GM12878 (cell line): ENCODE results near the gene SELENOW. TPM values are rescaled to one million over a fixed set of nuclear protein-coding genes. Genes with fewer than 3 reads are reported as not detected.

Experiments used
- ATAC-seq: fragments of 200-7000 bp; cut with Tn5 transposase; 3 replicates; pipeline ENCODE4 v1.9.1; 2020; ENCODE audit warnings: mild to moderate bottlenecking, moderate library complexity
- BruUV-seq: library from RNA; stranded (reverse); fragments of 400-500 nt; replicated peaks from 2 replicates; lab custom pipeline; 2021; lab: Mats Ljungman, UMichigan
- CTCF ChIA-PET: fragments of 300-600 bp; sonication (Branson Sonifier 250); formaldehyde crosslinking; extraction: SDS; loops from one replicate; lab custom pipeline; 2021; ENCODE audit warnings: inconsistent platforms; lab: Yijun Ruan, JAX
- POLR2A ChIA-PET: fragments of 350-600 bp; formaldehyde crosslinking; extraction: SDS; loops from one replicate; lab custom pipeline; 2021; ENCODE audit warnings: inconsistent platforms; lab: Charles Lee
- RAD21 ChIA-PET: fragments of 300-600 bp; sonication (Branson Sonifier 250); formaldehyde crosslinking; loops from one replicate; lab custom pipeline; 2023; ENCODE audit warnings: antibody characterized with exemption; ENCODE audit not compliant: unreplicated experiment; lab: Charles Lee
- SMC1A ChIA-PET: fragments of 300-600 bp; sonication (Branson Sonifier 250); formaldehyde crosslinking; loops from one replicate; lab custom pipeline; 2023; ENCODE audit not compliant: unreplicated experiment, uncharacterized antibody; lab: Charles Lee
- DNase-seq: peaks from one replicate; pipeline ENCODE4 v3.0.0-alpha.2; 2011; ENCODE audit warnings: low read depth, low spot score
- FAIRE-seq: peaks from 3 replicates; lab custom pipeline; 2011; peaks lifted over from hg19 to GRCh38; lab: Jason Lieb, UNC
- H2AFZ ChIP-seq: 2 replicates; pipeline ENCODE4 v1.6.0; 2011; ENCODE audit warnings: low read depth, low read length, control low read depth; ENCODE audit not compliant: control insufficient read depth
- H3K27ac ChIP-seq: 2 replicates; pipeline ENCODE4 v1.5.1; 2011; ENCODE audit warnings: control low read depth; ENCODE audit not compliant: control insufficient read depth, insufficient read depth
- H3K27me3 ChIP-seq, 2 experiments: replicated peaks in 1 of 2; 2 replicates each; pipeline versions ENCODE4 v1.6.0 to v1.6.1; 2011; ENCODE audit warnings: low read length in 1 of 2; ENCODE audit not compliant: control insufficient read depth in 2 of 2, insufficient read depth in 2 of 2
- H3K36me3 ChIP-seq, 2 experiments: 2 replicates each; pipeline ENCODE4 v1.5.1; 2011; ENCODE audit warnings: low read length in 1 of 2; ENCODE audit not compliant: control insufficient read depth in 2 of 2, insufficient read depth in 2 of 2
- H3K4me1 ChIP-seq: 2 replicates; pipeline ENCODE4 v1.6.1; 2011; ENCODE audit warnings: mild to moderate bottlenecking, low read length, moderate library complexity, mixed read lengths; ENCODE audit not compliant: control insufficient read depth, insufficient read depth
- H3K4me2 ChIP-seq: 2 replicates; pipeline ENCODE4 v1.6.0; 2011; ENCODE audit warnings: control low read depth; ENCODE audit not compliant: control insufficient read depth, insufficient read depth
- H3K4me3 ChIP-seq: fragments of 200-600 bp; sonication (generic); 2 replicates; pipeline ENCODE4 v1.5.1; 2016
- H3K79me2 ChIP-seq: 2 replicates; pipeline ENCODE4 v1.6.0; 2011; ENCODE audit warnings: low read length; ENCODE audit not compliant: control insufficient read depth, insufficient read depth
- H3K9ac ChIP-seq: 2 replicates; pipeline ENCODE4 v1.8.0; 2011; ENCODE audit warnings: low read length, control low read depth, mixed read lengths; ENCODE audit not compliant: control insufficient read depth, insufficient read depth
- H3K9me3 ChIP-seq: replicated peaks from 3 replicates; pipeline ENCODE4 v1.5.1; 2011; ENCODE audit warnings: mild to moderate bottlenecking, low read length; ENCODE audit not compliant: control insufficient read depth, insufficient read depth
- H4K20me1 ChIP-seq: 2 replicates; pipeline ENCODE4 v1.6.0; 2011; ENCODE audit not compliant: control insufficient read depth, insufficient read depth
- BCL11A ChIP-seq: IDR thresholded peaks from 2 replicates; pipeline ENCODE4 v1.6.1; 2011; ENCODE audit warnings: low read depth, low read length
- BCL3 ChIP-seq: IDR thresholded peaks from 2 replicates; pipeline ENCODE4 v1.6.1; 2011; ENCODE audit warnings: borderline replicate concordance, low read depth, mild to moderate bottlenecking, moderate library complexity, low read length; ENCODE audit not compliant: insufficient read depth, poor library complexity, severe bottlenecking
- CBFB ChIP-seq: IDR thresholded peaks from 2 replicates; pipeline ENCODE4 v1.6.1; 2016; ENCODE audit warnings: antibody characterized with exemption, low read depth
- CBX5 ChIP-seq: sonication (generic); IDR thresholded peaks from 2 replicates; pipeline ENCODE4 v1.6.1; 2016; ENCODE audit warnings: low read depth, moderate library complexity, mild to moderate bottlenecking, inconsistent platforms
- EED ChIP-seq: sonication (generic); IDR thresholded peaks from 2 replicates; pipeline ENCODE4 v1.6.1; 2016; ENCODE audit warnings: antibody characterized with exemption, low read depth
- ELK1 ChIP-seq: IDR thresholded peaks from 2 replicates; pipeline ENCODE4 v1.6.1; 2012; ENCODE audit warnings: low read depth, low read length, improper control_type of control experiment
- FOXM1 ChIP-seq: IDR thresholded peaks from 2 replicates; pipeline ENCODE4 v1.6.1; 2012; ENCODE audit warnings: low read depth, mild to moderate bottlenecking, inconsistent platforms, low read length, moderate library complexity
- JUND ChIP-seq: IDR thresholded peaks from 2 replicates; pipeline ENCODE4 v1.6.1; 2012; ENCODE audit warnings: low read depth, mild to moderate bottlenecking, low read length, improper control_type of control experiment, moderate library complexity
- NR2C2 ChIP-seq: IDR thresholded peaks from 2 replicates; pipeline ENCODE4 v1.6.1; 2011; ENCODE audit warnings: borderline replicate concordance, low read depth; ENCODE audit not compliant: control insufficient read depth, insufficient read length
- RBBP5 ChIP-seq: fragments of 200-600 bp; sonication (generic); conservative IDR thresholded peaks from 2 replicates; pipeline ENCODE4 v1.6.1; 2016
- RUNX3 ChIP-seq: IDR thresholded peaks from 2 replicates; pipeline ENCODE4 v1.6.1; 2012; ENCODE audit warnings: low read length, inconsistent platforms
- SIN3A ChIP-seq: IDR thresholded peaks from 2 replicates; pipeline ENCODE4 v1.6.1; 2012; ENCODE audit warnings: low read depth, low read length, improper control_type of control experiment
- SKIL ChIP-seq: fragments of 450-650 bp; IDR thresholded peaks from 2 replicates; pipeline ENCODE4 v1.6.1; 2017; ENCODE audit warnings: mild to moderate bottlenecking, low read depth, inconsistent platforms; ENCODE audit not compliant: poor library complexity, severe bottlenecking
- SMARCA5 ChIP-seq: fragments of 450-650 bp; IDR thresholded peaks from 2 replicates; pipeline ENCODE4 v1.6.1; 2017; ENCODE audit warnings: mild to moderate bottlenecking
- SUZ12 ChIP-seq: fragments of 200-600 bp; sonication (generic); IDR thresholded peaks from one replicate; pipeline ENCODE4 v1.6.1; 2018; ENCODE audit warnings: antibody characterized with exemption, mild to moderate bottlenecking; ENCODE audit not compliant: unreplicated experiment
- WGBS: methylation state at CpG from one replicate; pipeline ENCODE4 v1.1.6; 2016; ENCODE audit warnings: low lambda C conversion rate; ENCODE audit not compliant: insufficient replicate concordance, insufficient coverage; ENCODE audit errors: missing lambda C conversion rate; 5-methylcytosine and 5-hydroxymethylcytosine counted together
- in situ Hi-C: fragments of 300-500 bp; cut with MboI; formaldehyde crosslinking; loops from 9 replicates; pipeline ENCODE4 v1.14.3; 2018; ENCODE audit warnings: mixed read lengths
- intact Hi-C: fragments of 100-400 bp; cut with micrococcal nuclease; formaldehyde crosslinking; loops from one replicate; pipeline ENCODE4 v1.14.2; 2022; ENCODE audit not compliant: unreplicated experiment
- polyA plus RNA-seq, 11 experiments: library from polyadenylated mRNA; depleted of rRNA in 4 of 11; unstranded in 6 of 11; stranded (reverse) in 5 of 11; fragments of >200 nt; fragmentation: Nextera tagmentation in 4 of 11; fragmentation: Illumina TruSeq in 1 of 11; extraction: Ambion mirVana in 4 of 11; extraction: Trizol in 1 of 11; gene quantifications; 1 replicate in 1 of 11; 2 replicates in 10 of 11; pipeline versions ENCODE4 v1.2.1 to v1.2.3, GENCODE V29; 2011 to 2016; ENCODE audit warnings: inconsistent platforms in 2 of 11, missing spikeins in 2 of 11, low read depth in 1 of 11
- total RNA-seq, 4 experiments: library from RNA; depleted of rRNA in 3 of 4; stranded (reverse); fragments of >200 nt in 3 of 4; fragmentation: Illumina TruSeq in 1 of 4; extraction: Trizol in 1 of 4; gene quantifications; 2 replicates each; pipeline versions ENCODE4 v1.2.1 to v1.2.3, GENCODE V29; 2013 to 2021

The SELENOW gene
- total and polyA plus RNA-seq, 10 of the 15 experiments (the other 5 are each of a cell fraction or from before 2014, with no cell fraction given): 53.3 to 186 (median 101) TPM

- Histone ChIP-seq H3K4me3 (peak within 1 kb of the TSS; percentile 92), H3K27ac (peak within 1 kb of the TSS; percentile 95), H3K79me2 (peaks cover 28% of the 10 kb centered on the region), H3K27me3 (no peaks in the 10 kb centered on the region), H2AFZ (peak within 1 kb of the TSS; percentile 55), H3K4me2 (peak within 1 kb of the TSS; percentile 76), H3K9me3 (no peaks in the 10 kb centered on the region), H3K9ac (peak within 1 kb of the TSS; percentile 91), H3K4me1 (peaks cover 16% of the 10 kb centered on the region), H3K36me3 (peaks cover 3% of the 10 kb centered on the region in 2 experiments; a peak in 3 of 4 replicates), H4K20me1 (no peaks in the 10 kb centered on the region)
- ChIA-PET POLR2A (interaction anchor here (1.1 kb wide), 1 partner anchor 310 kb away, joined by 4 read pairs; no protein-coding TSS in a partner anchor), RAD21 (interaction anchor here (1.0 to 1.5 kb wide), 2 partner anchors 33 to 396 kb away, joined by 3 to 4 read pairs; partner anchors contain the start of gene DHX34), SMC1A (interaction anchor here (0.7 to 1.3 kb wide), 2 partner anchors 12 to 309 kb away, joined by 3 read pairs; no protein-coding TSS in a partner anchor), CTCF (interaction anchor here (0.7 to 4.1 kb wide), 7 partner anchors 21 to 308 kb away, joined by 3 to 15 read pairs (median 4); partner anchors contain the start of gene EHD2)
- intact Hi-C loops (no loop called here), in situ Hi-C loops (no loop called here)
- peak; percentile 92 for FAIRE-seq
- 1% methylated on average over 44 of the region's 53 CpGs for WGBS
- TSS peak; percentile 94 for BruUV-seq
- ATAC-seq: peak; percentile 79
- DNase-seq: peak; percentile 93
- TF ChIP-seq SMARCA5: no peak
- 0 out of 2 replicates have a peak, but pooled peaks have one; percentile 47 for TF ChIP-seq ELK1
- TF ChIP-seq EED: no peak
- no peak for TF ChIP-seq BCL11A
- no peak for TF ChIP-seq BCL3
- peak; percentile 35; the same call in 1 of the 2 replicates for TF ChIP-seq RUNX3
- TF ChIP-seq CBFB: peak; percentile 68; the same call in 1 of the 2 replicates
- no peak for TF ChIP-seq FOXM1
- TF ChIP-seq SIN3A: peak; percentile 37; the same call in 1 of the 2 replicates
- TF ChIP-seq JUND: no peak
- no peak for TF ChIP-seq SUZ12
- TF ChIP-seq CBX5: no peak
- TF ChIP-seq SKIL: no peak
- TF ChIP-seq NR2C2: no peak
- TF ChIP-seq RBBP5: no peak
Observed at GRCh38 chr19:47745010-47745901, 33.2 kb upstream of the SELENOW start, which contains the start of gene NOP53. NOP53 (plus strand) TSS chr19:47745546; CDS start chr19:47745560, 14 bp downstream.
